Spinal cord (tissue), 10 donors: Measurements from ENCODE around the gene PLEKHA1. TPM values are rescaled to one million over a fixed set of nuclear protein-coding genes. Genes with fewer than 3 reads are reported as not detected.

Experiments
- DNase-seq, 6 donors: peaks; one replicate each; pipeline versions ENCODE4 v3.0.0 to v3.0.0-alpha.2; 2013 to 2015; ENCODE audit warnings: low spot score in 6 of 6, low read depth in 4 of 6
- H3K27ac ChIP-seq: one replicate; pipeline ENCODE4 v1.5.1; 2013; ENCODE audit warnings: low read depth, low read length, control low read depth
- H3K27me3 ChIP-seq: one replicate; pipeline ENCODE4 v1.6.1; 2013; ENCODE audit warnings: low read length; ENCODE audit not compliant: control insufficient read depth, insufficient read depth
- H3K36me3 ChIP-seq: one replicate; pipeline ENCODE4 v1.6.1; 2013; ENCODE audit warnings: low read length; ENCODE audit not compliant: control insufficient read depth, insufficient read depth
- H3K4me1 ChIP-seq: one replicate; pipeline ENCODE4 v1.6.1; 2013; ENCODE audit warnings: low read length; ENCODE audit not compliant: control insufficient read depth, insufficient read depth
- H3K4me3 ChIP-seq: one replicate; pipeline ENCODE4 v1.5.1; 2013; ENCODE audit warnings: low read depth, low read length, control low read depth
- H3K9me3 ChIP-seq: one replicate; pipeline ENCODE4 v1.6.1; 2013; ENCODE audit warnings: low read length; ENCODE audit not compliant: control insufficient read depth, insufficient read depth
- WGBS: methylation state at CpG from one replicate; pipeline ENCODE4 v1.1.5; 2013; ENCODE audit warnings: missing lambda C conversion rate; ENCODE audit not compliant: insufficient coverage; 5-methylcytosine and 5-hydroxymethylcytosine counted together
- long read RNA-seq, 4 donors: transcript quantifications; one replicate each; lab custom pipeline, GENCODE V29; 2026
- polyA plus RNA-seq, 2 donors: library from polyadenylated mRNA; unstranded; fragments of 120-200 nt; gene quantifications; one replicate each; pipeline ENCODE4 v1.2.1, GENCODE V29; 2013; ENCODE audit not compliant: insufficient read length in 2 of 2
- total RNA-seq, 2 donors: library from RNA; depleted of rRNA in 1 of 2; stranded (reverse); fragments of 120-200 nt in 1 of 2; fragments of >200 nt in 1 of 2; gene quantifications; one replicate each; pipeline versions ENCODE4 v1.2.3 to v1.2.4, GENCODE V29; 2013 to 2014
- donor health status: healthy.

The PLEKHA1 gene
- total RNA-seq: 100 to 1,000 TPM in 1 of 2 donors, 10 to 100 TPM in 1; 43.4 to 119 TPM
- polyA plus RNA-seq: 100 to 1,000 TPM; 101 to 112 TPM
- long read RNA-seq, donor 1, partial matches to known transcripts: 6 of 13 reads
- long read RNA-seq, donor 1, other reads (novel, unspliced or antisense): 7 of 13 reads
- long read RNA-seq, donor 2: 0 reads
- long read RNA-seq, donor 3: 0 reads
- long read RNA-seq, donor 4, partial matches to known transcripts: 6 of 6 reads
- long read RNA-seq, donor 4, other reads (novel, unspliced or antisense): 0 of 6 reads

GRCh38 chr10:122374237-122374858, at the start of gene PLEKHA1:
PLEKHA1 (plus strand) TSS chr10:122374708; CDS start chr10:122393201, 18,493 bp downstream.
- H3K4me1 ChIP-seq: peaks cover 9% of the 10 kb centered on the region

DNA sequence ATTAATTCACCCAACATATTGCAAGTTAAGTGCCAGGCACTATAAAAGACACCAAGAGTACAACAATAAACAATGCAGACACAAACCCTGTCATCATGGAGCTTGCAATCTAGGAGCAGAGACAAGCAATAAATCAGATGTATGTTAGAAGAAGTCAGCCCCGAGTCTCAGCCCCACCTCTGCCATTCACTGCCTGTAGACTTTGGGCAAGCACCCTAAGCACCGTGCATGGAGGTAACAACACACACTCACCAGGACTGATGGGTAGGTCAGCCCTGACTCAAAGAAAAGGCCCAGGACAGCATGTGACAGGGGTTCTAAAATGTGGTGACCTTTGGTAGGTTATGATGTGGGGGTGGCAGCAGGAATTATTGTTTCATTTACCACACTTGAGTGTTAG, 49.3 kb upstream of the PLEKHA1 start:
- Histone ChIP-seq H3K4me1 (no peaks in the 10 kb centered on the region), H3K36me3 (no peaks in the 10 kb centered on the region), H3K27ac (no peak overlapping the region), H3K4me3 (no peak overlapping the region), H3K9me3 (peaks cover 1% of the 10 kb centered on the region), H3K27me3 (no peaks in the 10 kb centered on the region)
- WGBS: 60% methylated on average over 1 of the region's 2 CpGs
- DNase-seq: no peak

More at GRCh38 chr10:122374237-122374858, at the start of gene PLEKHA1:
- H3K27ac ChIP-seq: peak within 1 kb of the TSS; percentile 80
- no peaks in the 10 kb centered on the region for H3K9me3 ChIP-seq
- H3K4me3 ChIP-seq: peak within 1 kb of the TSS; percentile 72
- no peaks in the 10 kb centered on the region for H3K27me3 ChIP-seq
- WGBS: under 1% methylated on average over 69 of the region's 71 CpGs
- H3K36me3 ChIP-seq: no peaks in the 10 kb centered on the region
- DNase-seq: peak; percentile 80 to 99 (median 90)

- H3K27me3 ChIP-seq: no peaks in the 10 kb centered on the region
- 94% methylated on average over 3 of the region's 5 CpGs for WGBS
- DNase-seq: no peak
- no peak overlapping the region for H3K27ac ChIP-seq
- H3K9me3 ChIP-seq: no peaks in the 10 kb centered on the region
- H3K4me3 ChIP-seq: no peak overlapping the region
- H3K4me1 ChIP-seq: no peaks in the 10 kb centered on the region
- H3K36me3 ChIP-seq: no peaks in the 10 kb centered on the region
Measured at GRCh38 chr10:122326385-122326784, 48.1 kb upstream of the PLEKHA1 start.

- DNase-seq: no peak
- H3K36me3 ChIP-seq: no peaks in the 10 kb centered on the region
- 84% methylated on average over 6 of the region's 6 CpGs for WGBS
- no peaks in the 10 kb centered on the region for H3K27me3 ChIP-seq
- H3K27ac ChIP-seq: no peak overlapping the region
- H3K4me1 ChIP-seq: peaks cover 2% of the 10 kb centered on the region
- no peaks in the 10 kb centered on the region for H3K9me3 ChIP-seq
- H3K4me3 ChIP-seq: no peak overlapping the region
Measured at GRCh38 chr10:122326806-122327205, 47.7 kb upstream of the PLEKHA1 start.

DNA sequence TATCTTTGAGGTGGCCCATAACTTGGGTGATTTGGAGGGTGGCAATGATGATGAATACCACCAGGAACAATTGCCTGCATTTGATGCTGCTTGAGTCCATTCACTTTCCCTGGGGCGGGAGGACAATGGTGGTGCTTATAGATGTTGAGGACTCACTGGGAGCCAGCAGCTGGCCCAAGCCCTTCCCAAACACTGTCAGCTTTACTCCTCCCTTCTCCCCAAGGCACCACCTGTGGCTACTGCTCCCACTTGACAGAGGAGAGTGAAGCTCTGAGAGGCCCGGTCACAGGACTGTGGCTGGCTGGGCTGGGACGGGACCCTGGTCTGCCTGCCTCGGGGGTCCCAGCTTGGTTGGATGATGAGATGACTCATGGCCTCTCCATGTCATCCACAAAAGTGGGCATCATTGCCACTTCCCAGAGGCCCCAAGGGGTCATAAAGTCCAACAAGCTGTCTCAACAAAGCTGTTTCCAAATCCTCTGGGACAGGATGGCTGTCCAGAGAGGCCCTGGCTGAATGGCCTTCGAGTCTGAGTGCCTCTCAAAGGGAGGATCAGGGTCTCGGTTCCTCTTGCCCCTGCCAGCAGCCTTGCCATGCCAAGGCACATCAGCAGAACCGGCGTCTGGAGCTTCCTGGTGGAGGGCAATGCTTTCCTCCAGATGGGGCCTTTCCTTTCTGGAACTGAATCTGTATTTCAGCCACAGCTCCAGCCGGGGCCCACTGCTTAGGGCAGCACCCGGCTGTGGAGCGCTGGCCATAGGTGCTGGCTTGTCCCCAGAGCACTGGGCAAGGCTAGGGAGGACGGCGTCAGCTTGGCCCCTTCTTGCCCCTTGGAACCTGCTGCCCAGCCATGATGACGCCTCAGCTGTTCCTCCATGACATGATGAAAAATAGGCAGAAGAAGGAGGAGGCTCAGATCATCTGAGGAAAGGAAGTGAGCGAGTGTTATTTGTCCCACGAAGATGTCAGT, 47.0 kb upstream of the PLEKHA1 start:
- no peak for DNase-seq
- H3K4me1 ChIP-seq: peaks cover 3% of the 10 kb centered on the region
- 85% methylated on average over 16 of the region's 16 CpGs for WGBS
- H3K9me3 ChIP-seq: no peaks in the 10 kb centered on the region
- H3K36me3 ChIP-seq: no peaks in the 10 kb centered on the region
- H3K27ac ChIP-seq: no peak overlapping the region
- H3K4me3 ChIP-seq: no peak overlapping the region
- no peaks in the 10 kb centered on the region for H3K27me3 ChIP-seq

- Histone ChIP-seq H3K36me3 (no peaks in the 10 kb centered on the region), H3K4me3 (no peak overlapping the region), H3K9me3 (no peaks in the 10 kb centered on the region), H3K27ac (no peak overlapping the region), H3K27me3 (no peaks in the 10 kb centered on the region), H3K4me1 (peaks cover 3% of the 10 kb centered on the region)
- no peak for DNase-seq
- 76% methylated on average over 7 of the region's 9 CpGs for WGBS
Measured at GRCh38 chr10:122328676-122329075, 45.8 kb upstream of the PLEKHA1 start.

DNA sequence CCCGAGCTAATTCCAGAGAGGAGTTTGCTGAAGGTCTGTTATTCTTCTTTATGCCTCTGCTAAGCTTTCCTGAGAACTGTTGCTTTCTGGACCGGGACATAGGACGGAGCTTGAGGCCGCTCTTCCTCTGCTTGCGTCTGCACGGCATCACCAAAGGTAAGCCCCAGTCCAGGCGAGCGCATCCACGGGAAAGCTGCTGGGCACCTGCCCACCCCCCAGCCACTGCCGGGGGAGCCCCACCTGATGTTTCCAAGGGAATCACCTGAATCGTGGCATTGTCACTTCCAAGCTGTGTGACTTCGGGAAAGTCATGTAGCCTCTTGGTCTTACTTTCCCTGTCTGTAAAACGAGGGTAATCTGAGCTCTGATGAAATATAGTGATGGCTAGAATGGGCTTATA, 45.1 kb upstream of the PLEKHA1 start:
- Histone ChIP-seq H3K4me3 (no peak overlapping the region), H3K27me3 (no peaks in the 10 kb centered on the region), H3K36me3 (no peaks in the 10 kb centered on the region), H3K9me3 (no peaks in the 10 kb centered on the region), H3K27ac (no peak overlapping the region), H3K4me1 (peaks cover 3% of the 10 kb centered on the region)
- no peak for DNase-seq
- 83% methylated on average over 13 of the region's 13 CpGs for WGBS

- WGBS: 84% methylated on average over 4 of the region's 7 CpGs
- H3K9me3 ChIP-seq: no peaks in the 10 kb centered on the region
- peak overlapping the region; percentile 70 for H3K27ac ChIP-seq
- DNase-seq: no peak
- H3K4me3 ChIP-seq: no peak overlapping the region
- H3K4me1 ChIP-seq: peaks cover 3% of the 10 kb centered on the region
- H3K27me3 ChIP-seq: no peaks in the 10 kb centered on the region
- H3K36me3 ChIP-seq: no peaks in the 10 kb centered on the region
Measured at GRCh38 chr10:122331100-122331499, 43.4 kb upstream of the PLEKHA1 start.

GRCh38 chr10:122331615-122332446, 42.7 kb upstream of the PLEKHA1 start:
- DNase-seq: peak in 1 of 6 donors; percentile 25
- WGBS: 58% methylated on average over 11 of the region's 16 CpGs
- Histone ChIP-seq H3K9me3 (no peaks in the 10 kb centered on the region), H3K4me3 (no peak overlapping the region), H3K27ac (peak overlapping the region; percentile 81), H3K27me3 (no peaks in the 10 kb centered on the region), H3K4me1 (peaks cover 3% of the 10 kb centered on the region), H3K36me3 (no peaks in the 10 kb centered on the region)
